ENCODE results near the gene RNF150. TPM values are rescaled to one million over a fixed set of nuclear protein-coding genes. Genes with fewer than 3 reads are reported as not detected.

Gene RNF150
- total RNA-seq, 1 donor from 2014 or later, result 19.8 TPM

GRCh38 chr4:140982613-140983340 lies 150.5 kb downstream of the RNF150 start:
- DNase-seq (ENCODE audit: low spot score), result no peak

DNA sequence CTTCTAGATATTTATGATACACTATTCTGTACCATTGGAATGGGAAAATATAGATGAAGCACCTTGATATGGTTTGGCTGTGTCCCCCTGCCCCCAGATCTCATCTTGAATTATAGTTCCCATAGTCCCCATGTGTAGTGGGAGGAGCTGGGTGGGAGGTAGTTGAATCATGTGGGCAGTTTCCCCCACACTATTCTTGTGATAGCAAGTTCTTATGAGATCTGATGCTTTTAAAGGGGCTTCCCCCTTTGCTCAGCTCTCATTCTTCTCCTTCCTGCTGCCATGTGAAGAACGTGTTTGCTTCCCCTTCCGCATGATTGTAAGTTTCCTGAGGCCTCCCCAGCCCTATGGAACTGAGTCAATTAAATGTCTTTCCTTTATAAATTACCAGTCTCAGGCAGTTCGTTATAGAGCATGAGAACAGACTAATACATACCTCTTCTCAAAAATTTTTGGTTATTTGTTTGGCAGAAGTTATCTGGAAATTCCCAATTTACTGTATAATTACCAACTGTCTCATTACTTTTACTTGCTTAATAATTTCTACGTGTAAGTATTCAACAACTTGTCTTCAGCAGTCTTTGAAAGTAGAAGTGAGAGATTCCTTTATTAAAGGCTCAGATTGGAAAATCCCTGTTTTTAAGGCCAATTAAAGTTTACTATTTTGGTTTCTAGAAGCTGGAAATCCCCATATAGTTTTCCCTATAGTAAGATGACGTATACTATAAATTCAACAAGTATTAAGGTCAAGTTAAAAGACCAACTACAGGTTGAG lies 152.7 kb downstream of the RNF150 start:
- no peak for DNase-seq (ENCODE audit: low spot score)

DNA sequence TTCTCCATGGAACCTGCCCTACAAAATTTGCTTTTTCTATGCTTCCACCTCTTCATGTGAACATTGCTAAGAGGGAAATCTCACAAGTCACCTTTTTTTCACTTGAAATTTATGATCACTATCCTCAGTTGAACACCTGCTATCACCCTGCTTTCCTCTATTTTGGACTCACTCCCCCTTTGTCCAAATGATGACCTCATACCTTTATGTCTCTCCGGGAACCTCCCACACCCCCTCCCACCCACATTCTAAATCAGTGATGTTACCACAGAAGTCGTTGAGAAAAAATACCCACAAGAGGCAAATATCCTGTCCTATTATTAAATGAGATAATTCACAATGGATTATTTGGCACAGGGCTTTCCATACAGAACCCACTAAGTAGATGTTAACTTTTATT lies 156.5 kb downstream of the RNF150 start:
- no peak for DNase-seq (ENCODE audit: low spot score)

GRCh38 chr4:140971077-140971792 lies 162.0 kb downstream of the RNF150 start:
- no peak for DNase-seq (ENCODE audit: low spot score)

DNA sequence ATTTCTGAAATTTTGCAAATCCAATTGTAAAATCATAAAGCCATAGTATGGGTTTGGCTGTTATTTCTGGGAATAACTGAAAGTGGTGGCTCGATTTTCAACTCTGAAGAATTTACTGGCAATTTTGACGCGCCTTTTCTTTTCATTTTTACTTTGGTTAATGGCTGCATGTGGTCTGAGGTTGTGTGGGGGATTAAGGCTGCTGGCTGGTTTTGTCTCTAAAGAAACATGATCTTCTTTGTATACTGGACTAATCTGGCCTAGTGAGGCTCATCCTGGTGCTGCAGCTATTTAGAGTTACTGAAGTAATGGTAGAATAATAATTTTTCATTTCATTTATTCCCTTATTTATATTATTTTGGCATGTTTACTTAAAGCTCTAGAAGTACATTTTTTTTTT lies 164.0 kb downstream of the RNF150 start:
- no peak for DNase-seq (ENCODE audit: low spot score)

- no peak for DNase-seq (ENCODE audit: low spot score)
Observed at GRCh38 chr4:140968371-140968770, 164.9 kb downstream of the RNF150 start.

DNA sequence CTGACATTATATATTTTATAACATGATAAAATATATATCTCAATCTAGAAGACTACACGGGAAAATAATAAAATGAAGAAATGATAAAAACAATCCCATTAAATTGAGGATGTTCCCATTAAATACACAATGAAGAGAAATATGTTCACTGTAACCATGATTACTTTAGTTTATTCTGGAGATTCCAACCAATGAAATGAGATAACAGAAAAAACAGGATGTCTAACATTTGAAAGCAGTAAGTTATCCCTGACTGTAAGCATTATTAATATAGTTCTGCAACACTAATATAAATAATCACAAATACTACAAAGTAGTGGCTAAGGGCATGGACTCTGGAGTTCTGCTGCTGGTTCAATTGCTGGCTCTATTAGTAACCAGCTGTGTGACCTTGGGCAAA lies 169.4 kb downstream of the RNF150 start:
- no peak for DNase-seq (ENCODE audit: low spot score)

DNA sequence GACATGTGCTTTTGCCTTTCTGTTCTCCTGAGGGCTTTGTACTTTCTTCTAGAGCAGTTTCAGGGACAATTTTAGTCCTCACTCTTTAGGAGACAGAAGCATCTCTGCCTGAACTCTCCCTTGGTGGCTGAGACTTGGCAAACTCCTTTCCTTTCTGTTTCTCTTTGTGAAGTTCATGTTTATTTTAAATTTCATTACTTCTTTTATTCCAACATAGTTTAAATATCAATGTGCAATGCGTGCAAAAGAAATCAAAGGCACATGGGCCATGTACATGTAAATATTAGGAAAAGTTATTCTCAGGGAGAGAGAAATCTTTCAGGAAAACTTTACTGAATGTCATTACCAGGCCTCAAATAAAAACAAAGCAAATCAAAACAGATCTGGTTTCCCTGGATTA lies 177.6 kb downstream of the RNF150 start:
- DNase-seq (ENCODE audit: low spot score), result no peak

DNA sequence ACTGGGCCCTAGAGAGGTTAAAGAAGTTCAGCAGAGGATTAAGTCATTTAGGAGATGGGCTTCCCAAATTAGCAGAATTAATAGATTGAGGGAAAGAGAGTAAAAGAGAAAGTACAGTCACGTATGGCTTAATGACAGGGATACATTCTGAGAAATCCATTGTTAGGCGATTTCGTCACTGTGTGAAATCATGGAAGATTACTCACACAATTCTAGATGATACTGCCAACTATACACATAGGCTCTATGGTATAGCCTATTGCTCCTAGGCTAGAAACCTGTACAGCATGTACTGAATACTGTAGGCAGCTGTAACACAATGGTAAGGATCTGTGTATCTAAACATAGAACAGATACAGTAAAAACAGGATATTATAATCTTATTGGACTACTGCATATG lies 180.6 kb downstream of the RNF150 start:
- DNase-seq (ENCODE audit: low spot score), result no peak

- DNase-seq (ENCODE audit: low spot score), result no peak
Observed at GRCh38 chr4:140947506-140947905, 185.8 kb downstream of the RNF150 start.

GRCh38 chr4:140945106-140945505 lies 188.2 kb downstream of the RNF150 start:
- DNase-seq (ENCODE audit: low spot score), result no peak

DNA sequence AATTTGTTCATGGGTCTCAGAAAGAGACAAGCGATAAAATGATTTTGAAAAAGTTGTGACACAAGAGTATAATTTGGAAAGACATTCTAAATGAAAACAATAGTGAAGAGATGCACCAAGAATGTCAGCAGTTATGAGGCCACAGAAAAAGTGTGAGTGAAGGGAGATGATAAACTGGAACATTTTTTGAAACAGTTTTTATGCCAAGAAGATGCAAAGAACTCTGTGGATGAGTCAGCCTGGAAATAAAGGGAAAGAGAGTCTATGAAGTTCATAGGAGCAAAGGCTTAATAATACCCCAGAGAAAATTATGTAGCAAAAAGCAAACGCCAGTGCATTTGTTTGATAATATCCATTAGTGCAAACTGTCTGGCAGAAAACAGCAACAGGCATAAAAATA lies 188.7 kb downstream of the RNF150 start:
- DNase-seq (ENCODE audit: low spot score), result no peak

GRCh38 chr4:140944199-140944515 lies 189.1 kb downstream of the RNF150 start:
- no peak for DNase-seq (ENCODE audit: low spot score)

DNA sequence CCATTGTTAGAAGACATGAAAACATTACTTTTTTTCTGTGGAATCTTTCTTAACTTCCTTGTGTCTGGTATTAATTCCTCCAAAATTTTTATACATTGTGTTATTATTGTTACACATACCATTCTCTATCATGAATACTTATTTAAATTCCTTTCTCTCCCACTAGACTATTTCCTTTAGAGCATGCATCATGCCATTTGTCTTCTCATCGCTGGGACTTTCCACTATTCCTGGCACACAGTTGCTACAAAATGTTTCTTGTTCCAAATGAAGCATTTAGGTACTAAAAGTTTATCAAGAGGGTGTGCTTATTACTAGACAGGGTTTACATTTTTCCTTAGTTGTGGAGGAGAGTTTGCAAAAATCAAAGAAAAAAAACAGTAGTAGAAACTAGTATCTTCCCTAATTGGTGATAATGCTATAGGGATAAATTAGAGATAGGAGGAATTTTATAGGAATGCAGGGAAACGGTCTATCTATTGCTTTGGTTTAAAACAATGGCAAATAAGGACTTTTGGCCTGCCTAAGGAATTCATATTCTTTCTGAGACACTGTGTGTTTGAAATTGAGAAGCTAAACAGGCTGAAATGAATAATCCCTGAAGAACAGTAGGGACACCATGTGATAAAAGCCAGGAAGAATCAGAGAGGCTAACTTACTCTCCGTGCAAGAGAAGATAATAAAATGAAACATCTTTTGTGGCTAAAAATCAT lies 189.6 kb downstream of the RNF150 start:
- DNase-seq (ENCODE audit: low spot score), result no peak

DNA sequence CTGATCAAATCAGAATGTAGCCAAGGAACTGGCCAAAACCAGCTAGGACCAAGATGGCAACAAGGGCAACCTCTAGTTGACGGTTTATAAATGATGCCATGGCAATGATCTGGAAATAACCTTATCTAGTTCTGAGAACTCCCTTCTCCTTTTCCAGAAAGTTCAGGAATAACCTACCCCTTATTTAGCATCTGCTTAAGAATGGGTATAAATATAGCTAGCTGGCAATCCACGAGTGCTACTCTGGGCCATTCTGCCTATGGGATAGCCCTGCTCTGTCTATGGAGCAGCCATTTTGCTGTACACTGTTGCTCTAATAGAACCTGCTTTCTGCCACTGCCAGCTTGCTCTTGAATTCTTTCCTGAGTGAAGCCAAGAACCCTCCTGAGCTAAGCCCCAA lies 192.7 kb downstream of the RNF150 start:
- DNase-seq (ENCODE audit: low spot score), result no peak

DNA sequence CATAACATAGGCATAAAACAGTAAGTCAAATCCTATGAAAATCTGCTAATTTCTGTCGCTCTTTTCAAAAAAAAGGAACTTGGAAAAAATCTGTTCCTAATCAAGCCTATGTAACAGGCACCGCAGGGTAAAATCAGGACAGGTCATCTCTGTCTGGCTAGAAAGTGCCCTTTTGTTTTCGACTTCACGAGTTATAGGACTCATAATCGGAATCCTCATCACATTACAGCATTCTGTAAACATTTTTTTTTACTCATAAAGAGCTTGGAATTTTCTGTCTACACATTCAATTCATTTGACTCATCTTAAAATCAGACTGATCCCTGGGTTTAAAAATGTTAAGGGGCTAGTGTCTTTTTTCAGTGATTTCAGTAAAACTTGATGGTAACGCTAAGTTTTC lies 195.4 kb downstream of the RNF150 start:
- DNase-seq (ENCODE audit: low spot score), result no peak

GRCh38 chr4:140935254-140935653 lies 198.0 kb downstream of the RNF150 start:
- DNase-seq (ENCODE audit: low spot score), result peak; percentile 53

- DNase-seq (ENCODE audit: low spot score), result no peak
Observed at GRCh38 chr4:140932501-140933045, 200.7 kb downstream of the RNF150 start.

DNA sequence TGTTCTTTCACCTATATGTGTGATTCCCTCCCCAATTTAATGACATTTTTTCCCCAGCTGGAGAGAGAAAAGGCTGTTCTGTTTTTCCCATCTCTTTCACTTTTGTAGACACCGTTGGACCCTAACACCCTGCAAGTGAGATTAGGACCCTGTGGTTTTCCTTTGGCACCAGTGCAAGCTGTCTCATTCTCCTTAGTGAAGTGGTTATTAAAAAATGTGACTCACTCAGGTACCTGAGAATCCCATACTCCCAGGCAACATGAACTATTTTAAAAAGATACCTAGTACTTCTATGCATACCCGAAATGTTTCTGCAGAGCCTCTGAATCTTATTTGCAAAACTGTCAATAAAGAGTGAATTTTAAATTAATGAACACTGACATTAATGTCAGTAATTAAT lies 201.4 kb downstream of the RNF150 start:
- no peak for DNase-seq (ENCODE audit: low spot score)

- DNase-seq (ENCODE audit: low spot score), result no peak
Observed at GRCh38 chr4:140930557-140930956, 202.7 kb downstream of the RNF150 start.

- no peak for DNase-seq (ENCODE audit: low spot score)
Observed at GRCh38 chr4:140930011-140930410, 203.3 kb downstream of the RNF150 start.

DNA sequence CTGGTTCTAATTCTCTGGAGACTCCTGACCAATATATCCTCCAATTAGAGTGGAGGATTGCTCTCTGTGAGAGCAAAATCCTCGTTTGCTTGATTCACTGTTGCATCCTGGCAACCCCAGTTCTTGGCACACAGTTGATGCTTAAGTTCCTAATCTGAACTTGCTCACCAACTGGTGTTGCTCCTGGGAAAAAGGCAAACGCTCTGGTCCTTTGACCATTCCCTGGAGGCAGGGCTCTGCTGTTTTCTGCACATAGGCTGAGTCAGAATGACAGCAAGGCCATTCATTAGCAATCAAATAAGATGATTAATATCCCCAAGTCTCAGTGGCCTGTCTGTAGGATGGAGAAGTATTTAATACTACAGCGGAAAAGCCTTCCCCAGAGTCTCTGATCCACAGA lies 204.4 kb downstream of the RNF150 start:
- DNase-seq (ENCODE audit: low spot score), result no peak

Data from ureter (tissue), 1 donor.